Measurements from ENCODE around the gene FAHD1.

Gene FAHD1

GRCh38 chr16:1818204-1818872 lies 8.7 kb upstream of the FAHD1 start:
- no peak for DNase-seq

GRCh38 chr16:1818873-1819525 lies 8.0 kb upstream of the FAHD1 start:
- DNase-seq: no peak

GRCh38 chr16:1819611-1820010 lies 7.4 kb upstream of the FAHD1 start:
- DNase-seq: no peak

GRCh38 chr16:1820096-1820945 lies 6.7 kb upstream of the FAHD1 start:
- no peak for DNase-seq

GRCh38 chr16:1820946-1821290 lies 6.1 kb upstream of the FAHD1 start:
- no peak for DNase-seq

GRCh38 chr16:1821861-1822611 lies 5.0 kb upstream of the FAHD1 start:
- DNase-seq: no peak

GRCh38 chr16:1822801-1823200 lies 4.2 kb upstream of the FAHD1 start:
- DNase-seq: no peak

GRCh38 chr16:1823821-1824220 lies 3.2 kb upstream of the FAHD1 start:
- DNase-seq: no peak

GRCh38 chr16:1825381-1825863 lies 1.6 kb upstream of the FAHD1 start:
- no peak for DNase-seq

- peak; percentile 30 for DNase-seq
Observed at GRCh38 chr16:1825864-1826690, 929 bp upstream of the FAHD1 start.

GRCh38 chr16:1828645-1829410 lies 1.8 kb downstream of the FAHD1 start:
- DNase-seq: no peak

GRCh38 chr16:1830213-1830612 lies 3.2 kb downstream of the FAHD1 start:
- no peak for DNase-seq

- DNase-seq: no peak
Observed at GRCh38 chr16:1831186-1832075, 4.4 kb downstream of the FAHD1 start.

GRCh38 chr16:1832838-1833454 lies 5.9 kb downstream of the FAHD1 start:
- no peak for DNase-seq

- no peak for DNase-seq
Observed at GRCh38 chr16:1834096-1834495, 7.1 kb downstream of the FAHD1 start.

- no peak for DNase-seq
Observed at GRCh38 chr16:1839554-1839953, 12.5 kb downstream of the FAHD1 start.

- no peak for DNase-seq
Observed at GRCh38 chr16:1845985-1846384, 19.0 kb downstream of the FAHD1 start.

- no peak for DNase-seq
Observed at GRCh38 chr16:1846416-1846815, 19.4 kb downstream of the FAHD1 start.

GRCh38 chr16:1850981-1851380 lies 24.0 kb downstream of the FAHD1 start:
- no peak for DNase-seq

GRCh38 chr16:1851793-1852192 lies 24.8 kb downstream of the FAHD1 start:
- DNase-seq: no peak
